NCI-H748 (cell line): ENCODE results near the gene CEP85.
"Not testable (repeated sequence)": the region's sequence is repeated elsewhere in the genome, so short reads cannot be mapped to it uniquely, and the experiment has no call there.

Experiments used
- DNase-seq: peaks from one replicate; lab custom pipeline; 2025; ENCODE audit not compliant: unreplicated experiment; lab: John Stamatoyannopoulos, UW

The CEP85 gene

DNA sequence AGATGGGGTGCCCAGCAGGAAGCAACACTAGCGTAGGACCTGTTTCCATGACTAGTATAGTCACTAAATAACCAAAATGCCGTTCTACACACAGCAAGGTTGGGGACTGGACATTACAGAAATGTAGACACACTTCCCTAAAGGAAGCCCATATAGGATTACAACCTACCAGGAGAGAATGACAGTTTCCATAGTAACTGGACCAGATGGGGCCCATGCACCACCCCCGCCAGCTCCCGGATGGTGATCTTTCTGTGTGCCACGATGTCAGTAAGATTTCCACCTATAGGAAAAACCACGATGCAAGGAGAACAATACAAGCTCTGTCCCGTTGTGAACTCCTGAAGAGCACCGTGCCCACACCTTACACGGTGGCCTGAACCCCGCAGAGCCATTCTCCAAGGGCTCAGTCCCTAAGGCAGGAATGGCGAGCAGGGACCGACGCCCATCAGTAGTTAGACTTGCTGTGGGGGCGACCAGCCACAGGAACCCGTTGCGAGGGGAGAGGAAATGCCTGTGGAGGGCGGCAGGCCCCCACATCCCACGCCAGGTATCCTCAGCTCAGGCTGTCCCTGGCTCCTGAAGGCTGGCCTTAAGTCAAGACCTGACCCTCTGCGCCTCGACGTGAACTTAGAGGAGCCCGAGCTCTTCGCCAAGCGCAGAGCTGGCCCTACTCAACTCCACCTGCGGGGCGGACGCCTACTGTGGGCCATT is 13.6 kb upstream of the CEP85 start:
- peak; percentile 5 for DNase-seq

DNA sequence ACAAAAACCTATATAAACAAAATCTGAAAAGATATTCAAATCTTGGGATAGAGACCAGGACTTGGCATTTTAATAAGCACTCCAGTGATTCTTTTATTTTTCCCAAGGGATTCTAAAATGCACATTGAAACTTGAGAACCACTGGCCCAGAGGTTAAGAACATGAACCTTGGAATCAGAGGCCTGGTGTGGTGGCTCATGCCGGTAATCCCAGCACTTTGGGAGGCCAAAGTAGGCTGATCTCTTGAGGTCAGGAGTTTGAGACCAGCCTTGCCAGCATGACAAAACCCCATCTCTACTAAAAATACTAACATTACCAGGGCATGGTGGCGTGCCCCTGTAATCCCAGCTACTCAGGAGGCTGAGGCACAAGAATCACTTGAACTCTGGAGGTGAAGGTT is 12.9 kb upstream of the CEP85 start:
- no peak for DNase-seq

DNA sequence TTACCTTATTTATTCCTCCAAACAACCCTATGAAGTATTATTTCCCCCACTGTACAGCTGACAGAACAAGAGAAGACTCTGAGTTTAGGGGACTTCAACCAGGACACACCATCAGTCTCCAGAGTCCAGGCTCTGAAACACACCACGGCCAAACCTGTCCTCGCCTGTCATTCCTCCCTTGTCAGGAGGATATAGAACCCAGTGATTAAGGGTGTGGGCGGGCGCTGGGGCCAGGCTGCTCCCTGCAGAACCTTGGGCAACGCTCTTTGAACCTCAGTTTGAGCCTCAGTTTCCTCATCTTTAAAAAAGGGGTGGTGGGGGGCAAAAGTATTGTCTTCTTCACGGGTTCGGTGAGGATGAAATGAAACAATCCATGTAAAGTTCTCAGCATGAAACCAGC is 9.4 kb upstream of the CEP85 start:
- DNase-seq, result no peak

DNA sequence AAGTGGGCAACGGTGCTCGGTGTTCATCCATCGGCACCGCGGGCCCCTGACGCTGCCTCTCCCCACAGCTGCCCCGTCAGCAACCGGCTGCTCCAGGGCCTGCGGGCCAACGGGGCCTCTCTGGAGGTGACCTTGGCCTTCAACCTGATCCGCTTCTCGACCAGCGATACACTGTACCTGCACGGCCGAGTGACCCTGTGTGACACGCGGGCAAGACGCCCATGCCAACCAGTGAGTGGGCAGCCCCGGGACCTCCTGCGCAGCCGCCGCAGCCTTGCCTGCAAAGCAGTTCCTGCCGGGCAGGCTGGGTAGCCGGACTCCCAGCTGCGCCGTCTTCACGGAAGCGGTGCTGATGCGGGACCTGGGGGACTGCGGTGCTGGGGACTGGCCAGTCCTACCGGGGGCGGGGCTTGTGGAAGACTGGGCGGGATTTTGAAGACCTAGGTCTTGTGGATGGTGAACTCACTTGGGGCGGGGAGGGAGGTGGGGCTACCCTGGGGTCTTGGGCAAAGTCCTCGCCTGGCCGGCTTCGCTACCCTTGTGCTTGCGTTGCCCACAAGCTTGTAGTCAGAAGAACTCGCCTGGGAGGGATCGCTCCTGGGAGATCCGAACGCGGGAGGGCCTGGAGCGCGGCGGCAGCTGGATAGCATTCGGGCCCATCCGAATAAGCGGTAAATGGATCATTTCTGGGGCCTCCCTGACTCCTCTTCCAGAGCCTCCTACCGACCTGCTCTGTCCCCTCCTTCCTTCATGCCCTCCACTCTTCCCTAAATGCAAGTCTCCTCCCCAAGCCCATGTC is 8.8 kb upstream of the CEP85 start:
- peak; percentile 63 for DNase-seq

DNA sequence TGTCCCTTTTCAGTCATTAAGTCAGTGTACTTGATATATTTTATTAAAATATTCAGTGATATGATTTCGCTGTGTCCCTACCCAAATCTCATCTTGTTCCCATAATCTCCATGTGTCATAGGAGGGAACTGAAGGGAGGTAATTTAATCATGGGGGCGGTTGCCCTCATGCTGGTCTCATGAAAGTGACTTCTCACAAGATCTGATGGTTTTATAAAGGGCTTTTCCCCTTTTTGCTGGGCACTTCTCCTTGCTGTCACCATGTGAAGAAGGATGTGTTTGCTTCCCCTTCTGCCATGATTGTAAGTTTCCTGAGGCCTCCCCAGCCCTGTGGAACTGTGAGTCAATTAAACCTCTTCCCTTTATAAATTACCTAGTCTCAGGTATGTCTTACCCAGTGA is 3.3 kb upstream of the CEP85 start:
- DNase-seq, result not testable (repeated sequence)

DNA sequence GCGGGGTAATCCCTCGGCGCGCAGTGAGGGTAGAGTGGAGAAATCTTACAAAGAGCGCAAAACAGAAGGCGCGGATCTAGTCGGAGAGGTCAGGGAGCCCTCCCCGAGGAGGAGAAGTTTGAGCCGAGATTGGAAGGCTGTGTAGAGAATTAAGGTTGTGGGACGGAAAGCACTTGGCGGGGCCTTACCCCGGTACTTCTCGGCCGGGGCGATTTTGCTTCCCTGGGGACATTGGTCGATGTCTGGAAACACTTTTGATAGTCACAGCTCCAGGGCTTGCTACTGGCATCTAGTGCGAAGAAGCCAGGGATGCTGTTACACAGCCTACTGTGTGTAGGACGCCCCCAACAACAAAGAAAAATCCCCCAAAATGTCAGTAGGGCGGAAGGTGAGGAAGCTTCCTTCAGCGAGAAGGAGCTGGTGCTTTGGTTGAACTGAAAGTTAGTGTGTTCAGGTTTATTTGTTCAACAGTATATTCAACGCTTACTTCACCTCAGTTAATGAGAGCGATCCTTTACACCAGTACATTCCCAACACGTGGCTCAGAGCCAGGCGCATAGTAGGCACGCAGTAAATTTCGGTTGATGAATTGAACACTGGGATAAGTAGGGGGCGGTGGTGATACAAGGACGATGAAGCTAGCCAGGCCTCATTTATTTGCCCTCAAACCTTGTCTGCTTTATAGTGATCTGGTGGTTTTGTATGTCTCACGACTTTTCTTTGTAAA is 807 bp downstream of the CEP85 start:
- peak; percentile 23 for DNase-seq

DNA sequence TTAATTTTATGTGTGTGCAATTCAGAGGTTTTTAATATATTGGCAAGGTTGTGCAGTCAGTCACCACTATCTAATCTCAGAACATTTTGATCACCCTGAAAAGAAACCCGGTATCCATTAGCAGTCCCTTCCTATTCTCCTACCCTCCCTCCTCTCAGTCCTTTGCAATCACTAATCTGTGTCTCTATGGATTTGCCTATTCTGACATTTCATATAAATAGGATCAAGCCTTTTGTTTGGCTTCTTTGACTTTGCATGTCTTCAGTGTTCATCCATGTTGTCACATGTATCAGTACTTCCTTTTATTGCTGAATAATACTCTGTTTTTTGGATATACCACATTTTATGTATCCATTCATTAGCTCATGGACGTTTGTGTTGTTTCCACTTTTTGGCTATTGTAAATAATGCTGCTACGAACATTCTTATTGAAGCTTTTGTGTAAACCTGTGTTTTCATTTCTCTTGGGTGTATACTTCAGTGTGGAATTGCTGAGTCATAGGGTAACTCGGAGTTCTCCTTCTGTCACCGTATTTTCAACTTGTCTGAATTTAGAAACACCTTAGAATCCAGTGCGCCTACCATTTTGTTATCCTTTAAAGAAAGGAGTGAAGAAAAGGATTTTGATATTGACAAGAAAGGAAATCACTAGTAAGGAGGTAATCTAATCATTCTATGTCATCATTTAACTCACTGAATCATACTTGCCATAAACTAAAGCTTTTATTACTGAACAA is 3.4 kb downstream of the CEP85 start:
- no peak for DNase-seq

DNA sequence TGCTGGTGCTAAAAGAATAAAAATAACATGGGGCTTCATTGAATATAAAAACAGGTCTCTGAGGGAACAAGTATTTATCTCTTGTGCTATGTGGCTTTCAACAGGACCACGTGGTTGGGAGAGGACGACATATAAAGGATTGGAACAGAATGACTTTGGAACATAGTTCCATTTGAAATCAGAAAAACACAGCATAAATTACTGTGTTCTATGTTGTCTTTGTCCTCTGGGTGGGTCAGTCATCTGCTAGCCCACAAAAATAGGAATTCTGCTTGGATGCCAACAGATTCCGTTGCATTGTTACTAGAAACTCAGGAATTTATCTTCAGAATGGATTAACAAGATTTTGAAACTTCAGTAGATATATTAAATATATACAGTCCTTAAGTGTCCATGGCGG is 5.9 kb downstream of the CEP85 start:
- no peak for DNase-seq

DNA sequence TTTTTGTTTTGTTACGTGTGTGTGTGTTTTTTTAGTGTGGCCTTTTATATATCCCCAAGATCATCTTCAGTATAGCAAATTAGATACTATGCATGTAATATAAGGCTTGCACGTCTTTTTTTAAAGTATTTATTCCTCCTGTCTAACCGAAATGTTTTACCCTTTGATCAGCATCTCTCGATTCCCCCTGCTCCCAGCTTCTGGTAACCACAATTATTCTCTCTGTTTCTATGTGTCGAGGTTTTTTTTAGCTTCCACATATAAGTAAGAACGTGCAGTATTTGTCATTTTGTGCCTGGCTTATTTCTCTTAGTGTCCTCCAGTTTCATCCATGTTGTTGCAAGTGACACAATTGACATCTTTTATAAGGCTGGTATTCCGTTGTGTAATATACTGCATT is 18.7 kb downstream of the CEP85 start:
- DNase-seq, result no peak

DNA sequence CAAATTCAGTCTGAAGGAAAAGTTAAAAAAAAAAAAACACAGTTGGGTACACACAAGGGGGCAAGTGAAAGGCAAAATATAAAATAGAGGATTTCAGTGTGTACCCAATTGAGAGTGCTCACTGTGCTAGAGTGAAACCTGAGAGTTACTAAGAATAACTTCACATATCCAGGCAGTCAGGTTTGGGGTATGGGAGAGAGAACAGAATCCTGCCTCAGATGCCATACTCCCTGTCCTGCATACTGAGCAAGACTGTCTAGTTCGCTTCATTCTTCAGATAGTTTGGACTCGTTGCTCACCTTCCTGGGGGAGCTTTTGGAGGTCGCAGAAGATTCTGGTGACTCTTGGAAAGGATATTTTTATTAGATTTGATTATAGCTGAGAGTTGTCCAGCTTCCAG is 20.4 kb downstream of the CEP85 start:
- no peak for DNase-seq

DNA sequence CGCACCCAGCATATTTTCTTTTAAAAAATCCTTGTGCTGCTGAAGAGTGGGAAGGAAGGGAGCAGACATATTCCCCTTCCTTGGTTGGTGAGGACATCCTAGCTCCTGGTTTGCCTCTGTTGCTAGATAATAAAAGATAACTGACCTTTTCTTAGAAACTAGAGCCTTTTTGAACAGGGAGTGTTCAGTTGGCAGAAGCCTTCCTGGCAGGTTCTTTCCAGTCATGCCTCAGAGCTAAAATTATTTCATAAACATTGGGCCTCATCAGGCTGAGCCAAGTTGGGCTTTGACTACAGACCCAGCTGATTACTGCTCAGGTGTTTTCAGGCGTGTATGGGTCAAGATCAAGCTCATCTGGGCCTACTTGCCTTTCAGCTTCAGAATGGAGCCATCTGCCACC is 23.2 kb downstream of the CEP85 start:
- DNase-seq, result no peak

DNA sequence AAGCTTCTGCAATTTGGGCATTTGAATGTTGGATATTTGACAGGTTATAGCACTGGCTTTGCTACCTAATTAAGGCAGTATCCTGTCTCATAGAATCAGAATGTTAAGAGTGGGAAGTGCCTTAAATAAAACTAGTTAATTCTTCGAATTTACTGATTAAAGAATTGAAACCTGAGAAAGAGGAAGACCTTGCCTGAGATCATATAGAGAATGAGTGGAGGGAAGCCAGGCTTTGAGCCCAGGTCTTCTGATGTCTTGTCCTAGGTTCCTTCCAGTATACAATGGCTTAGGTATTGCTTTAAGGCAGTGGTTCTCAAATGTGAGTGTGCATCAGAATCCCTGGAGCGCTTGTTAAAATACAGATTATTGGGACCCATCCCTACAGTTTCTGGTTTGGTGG is 25.0 kb downstream of the CEP85 start:
- no peak for DNase-seq

DNA sequence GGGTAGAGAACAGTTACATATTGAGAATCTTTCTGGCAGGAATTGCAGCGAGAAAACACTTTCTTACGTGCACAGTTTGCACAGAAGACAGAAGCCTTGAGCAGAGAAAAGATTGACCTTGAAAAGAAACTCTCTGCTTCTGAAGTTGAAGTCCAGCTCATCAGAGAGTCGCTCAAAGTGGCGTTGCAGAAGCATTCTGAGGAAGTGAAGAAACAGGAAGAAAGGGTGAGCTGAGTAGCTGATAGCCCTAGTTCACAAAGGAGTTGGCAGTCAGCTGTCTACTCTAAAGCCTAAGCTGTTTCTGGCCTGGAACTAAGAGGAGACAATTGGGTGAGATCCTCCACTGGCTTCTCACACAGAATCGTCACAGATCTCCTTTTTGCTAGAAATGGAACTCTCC is 25.6 kb downstream of the CEP85 start:
- DNase-seq, result no peak

DNA sequence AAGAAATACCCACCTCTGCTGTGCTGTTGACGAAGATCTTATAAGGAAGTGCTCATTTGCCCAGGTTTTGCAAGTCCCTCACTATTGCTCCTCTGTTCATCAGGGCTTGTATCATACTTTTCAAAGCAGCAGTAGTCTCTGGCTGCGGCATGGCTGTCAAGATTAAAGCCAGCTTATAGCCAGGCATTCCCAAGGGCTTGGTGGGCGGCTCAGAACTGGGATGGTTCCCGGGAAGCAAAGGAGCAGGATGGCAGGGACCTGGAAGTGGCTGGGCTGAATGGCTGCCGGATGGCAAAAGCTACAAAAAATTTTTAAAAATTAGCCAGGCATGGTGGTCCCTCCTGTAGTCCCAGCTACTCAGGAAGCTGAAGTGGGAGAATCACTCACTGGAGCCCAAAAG is 29.2 kb downstream of the CEP85 start:
- no peak for DNase-seq

DNA sequence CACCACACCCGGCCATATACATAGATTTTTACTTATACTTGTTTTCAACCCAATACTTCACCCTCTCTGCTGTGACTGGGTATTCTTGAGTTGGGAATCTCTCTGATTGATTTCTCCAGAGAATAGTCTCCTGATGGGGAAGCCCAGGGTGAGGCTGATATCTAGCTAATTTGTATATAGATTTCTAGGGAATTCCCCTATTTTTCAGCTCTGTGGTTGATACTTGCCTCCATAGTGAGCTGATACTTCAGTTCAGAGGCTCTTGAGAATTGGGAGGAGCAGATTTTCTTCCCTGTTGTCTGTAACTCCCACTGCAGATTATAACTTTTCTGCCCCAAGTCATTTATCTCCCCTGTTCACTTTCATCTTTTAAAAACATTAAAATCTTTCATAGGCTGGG is 31.4 kb downstream of the CEP85 start:
- no peak for DNase-seq

DNA sequence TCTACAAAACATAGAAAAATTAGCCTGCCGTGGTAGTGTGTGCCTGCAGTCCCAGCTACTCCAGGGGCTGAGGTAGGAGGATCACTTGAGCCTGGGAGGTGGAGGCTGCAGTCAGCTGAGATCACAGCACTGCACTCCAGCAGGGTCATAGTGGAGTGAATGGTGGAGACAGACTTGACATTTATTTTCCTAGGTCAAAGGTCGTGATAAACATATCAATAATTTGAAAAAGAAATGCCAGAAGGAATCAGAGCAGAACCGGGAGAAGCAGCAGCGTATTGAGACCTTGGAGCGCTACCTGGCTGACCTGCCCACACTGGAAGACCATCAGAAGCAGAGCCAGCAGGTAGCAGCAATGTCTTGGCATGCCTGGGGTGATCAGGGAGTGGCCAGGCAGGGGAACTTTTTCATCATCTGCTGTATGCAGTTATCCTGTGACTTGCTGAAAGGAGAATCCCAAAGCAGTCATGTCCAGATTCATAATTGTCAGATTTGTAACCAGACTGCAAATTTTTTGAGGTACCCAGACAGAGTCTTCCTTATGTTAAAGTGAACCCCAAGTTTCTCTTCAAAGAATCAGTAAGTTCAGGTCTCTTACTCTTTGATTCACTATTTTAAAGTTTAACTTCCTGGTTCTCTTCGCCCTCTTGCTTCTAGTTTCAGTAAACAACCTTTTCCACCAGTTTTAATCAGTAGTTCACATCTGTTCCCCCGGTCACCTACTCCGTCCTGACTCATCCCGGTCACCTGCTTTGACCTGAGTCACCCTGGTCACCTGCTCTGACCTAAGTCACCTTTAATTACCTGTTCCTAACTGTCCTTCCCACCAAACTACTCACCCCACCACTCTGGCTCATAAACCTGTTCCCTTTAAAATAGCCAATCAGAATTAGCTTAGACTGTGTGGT is 34.5 kb downstream of the CEP85 start:
- no peak for DNase-seq

DNA sequence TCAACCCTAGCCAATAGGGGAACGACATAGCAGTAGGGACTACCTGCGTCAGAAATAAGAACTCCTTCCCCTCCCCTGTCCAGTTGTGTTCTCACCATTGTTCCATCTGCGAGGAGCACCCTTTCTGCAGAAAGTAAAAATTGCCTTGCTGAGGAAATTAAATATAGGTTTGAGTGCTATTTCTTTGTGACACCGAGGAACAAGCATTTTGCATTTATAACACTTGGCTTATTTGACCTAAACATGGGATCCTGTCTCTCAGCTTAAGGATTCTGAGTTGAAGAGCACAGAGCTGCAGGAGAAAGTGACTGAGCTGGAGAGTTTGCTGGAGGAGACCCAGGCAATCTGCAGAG is 35.2 kb downstream of the CEP85 start:
- DNase-seq, result no peak

DNA sequence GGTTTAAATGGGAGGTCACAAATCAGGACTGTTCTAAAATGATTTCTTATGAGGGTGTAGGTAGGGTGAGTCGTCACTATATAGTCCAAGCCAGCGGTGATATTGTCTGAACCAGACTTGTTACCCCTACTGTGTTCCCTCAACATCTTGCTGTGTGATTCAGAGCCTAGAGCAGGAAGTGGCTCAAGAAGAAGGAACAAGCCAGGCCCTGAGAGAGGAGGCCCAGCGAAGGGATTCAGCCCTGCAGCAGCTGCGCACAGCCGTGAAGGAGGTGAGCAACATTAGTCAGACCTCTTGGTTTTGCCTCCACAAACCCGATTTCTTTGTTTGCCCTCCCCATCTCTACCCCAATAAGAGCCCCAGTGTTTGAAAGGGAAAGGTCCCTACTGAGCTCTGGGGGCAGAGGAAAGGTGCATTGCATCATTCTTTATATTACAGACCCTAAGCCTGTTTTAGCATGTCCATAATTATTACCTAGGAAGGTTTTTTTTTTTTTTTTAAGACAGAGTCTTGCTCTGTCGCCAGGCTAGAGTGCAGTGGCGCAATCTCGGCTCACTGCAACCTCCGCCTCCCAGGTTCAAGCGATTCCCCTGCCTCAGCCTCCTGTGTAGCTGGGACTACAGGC is 40.9 kb downstream of the CEP85 start:
- DNase-seq, result no peak

DNA sequence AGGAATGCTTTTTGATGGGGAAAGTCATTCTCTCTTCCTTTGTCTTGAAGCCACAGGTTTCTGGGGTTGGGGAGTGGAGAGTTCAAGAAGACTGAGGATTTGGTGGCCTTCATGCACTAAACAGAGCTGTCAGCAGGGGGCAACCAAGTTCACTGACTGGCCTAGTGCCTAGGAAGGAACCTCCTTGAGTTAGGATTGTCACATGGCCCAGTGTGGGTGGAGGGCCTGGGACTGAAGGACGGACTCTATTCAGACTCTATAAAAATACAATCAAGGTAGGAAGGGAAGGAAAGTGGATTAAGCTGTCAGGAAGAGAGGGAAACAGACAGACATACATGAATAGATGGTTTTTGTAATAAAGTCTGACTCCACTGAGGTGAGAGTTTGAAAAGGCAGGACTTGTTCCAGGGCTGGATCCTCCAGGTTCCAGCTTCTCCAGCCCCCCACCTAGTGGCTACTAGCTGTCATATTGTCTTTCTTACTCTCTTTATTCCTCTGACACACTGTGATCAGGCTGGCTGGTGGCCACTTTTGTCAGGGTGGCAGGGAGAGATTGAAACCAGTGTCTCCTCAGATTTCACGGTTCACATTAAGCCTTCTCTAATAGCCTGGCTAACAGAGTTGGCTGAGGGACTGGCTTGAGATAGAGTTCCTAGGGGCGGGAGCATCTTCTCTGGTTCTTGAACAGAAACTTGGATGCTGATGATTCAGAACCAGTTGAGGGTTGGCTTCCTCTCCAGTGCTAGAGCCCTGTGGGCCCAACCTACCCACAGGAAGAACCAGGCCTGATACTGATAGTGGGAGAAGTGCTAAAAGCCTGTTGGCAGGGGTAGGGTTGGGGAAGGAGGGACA is 41.8 kb downstream of the CEP85 start:
- DNase-seq, result peak; percentile 42
